HG03378 (cell line): ENCODE measurements around the gene DBNDD2.

Experiments
- ATAC-seq: cut with Tn5 transposase; IDR thresholded peaks from one replicate; pipeline ENCODE4 v1.9.1; 2021; ENCODE audit warnings: mild to moderate bottlenecking, moderate library complexity; ENCODE audit not compliant: unreplicated experiment

The DBNDD2 gene

DNA sequence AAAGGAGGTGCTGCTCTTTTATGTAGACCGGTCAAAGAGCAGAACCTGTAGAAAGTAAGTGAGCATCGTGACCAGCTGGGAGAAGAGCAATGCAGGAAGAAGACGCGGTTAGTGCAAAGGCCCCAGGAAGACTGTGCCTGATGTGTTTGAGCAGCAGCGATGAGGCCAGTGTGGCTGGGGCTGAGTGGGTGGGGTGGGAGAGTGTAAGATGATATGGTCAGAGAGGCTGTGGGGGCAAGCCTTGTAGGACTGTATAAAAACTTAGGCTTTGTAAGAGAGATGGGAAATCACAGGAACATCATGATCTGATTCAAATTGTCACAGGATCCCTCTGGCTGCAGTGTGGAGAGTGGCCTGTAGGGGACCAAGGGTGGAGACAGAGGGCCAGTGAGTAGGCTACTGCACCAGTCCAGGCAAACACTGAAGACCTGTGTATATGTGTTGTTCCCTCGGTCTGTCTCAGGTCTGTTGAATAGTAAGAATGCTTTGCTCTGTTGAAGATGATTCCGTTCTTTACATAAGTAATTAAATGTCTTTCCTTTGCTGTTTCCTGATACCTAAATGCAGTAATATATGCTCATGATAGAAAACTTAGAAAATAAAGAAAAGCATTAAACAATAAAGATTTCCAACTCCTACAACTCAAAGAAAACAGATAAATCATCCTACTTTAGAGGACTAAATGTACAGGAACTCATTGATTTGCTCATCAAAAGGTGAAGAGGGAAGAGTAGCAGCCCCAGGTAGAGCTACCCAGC lies 37.9 kb downstream of the DBNDD2 start:
- no peak for ATAC-seq

GRCh38 chr20:45448270-45448669 lies 40.2 kb downstream of the DBNDD2 start:
- ATAC-seq, result no peak

DNA sequence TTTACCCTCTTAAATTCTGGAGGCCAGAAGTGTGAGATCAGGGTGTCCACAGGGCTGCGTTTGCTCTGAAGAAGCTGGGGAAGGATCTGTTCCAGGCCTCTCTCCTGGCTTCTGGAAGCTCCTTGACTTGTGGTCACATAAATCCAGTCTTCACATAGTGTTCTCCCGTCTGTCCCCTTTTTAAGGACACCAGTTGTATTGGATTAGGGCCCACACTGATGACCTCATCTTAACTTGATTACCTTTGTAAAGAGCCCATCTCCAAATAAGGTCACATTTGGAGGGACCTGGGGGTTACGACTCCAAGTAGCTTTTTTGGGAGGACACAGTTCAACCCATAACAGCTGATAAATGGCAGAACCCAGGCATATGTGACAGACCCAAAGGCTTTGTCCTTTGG lies 41.4 kb downstream of the DBNDD2 start:
- ATAC-seq, result no peak

GRCh38 chr20:45450097-45450818 lies 42.2 kb downstream of the DBNDD2 start:
- no peak for ATAC-seq

GRCh38 chr20:45452238-45452637 lies 44.1 kb downstream of the DBNDD2 start:
- no peak for ATAC-seq

DNA sequence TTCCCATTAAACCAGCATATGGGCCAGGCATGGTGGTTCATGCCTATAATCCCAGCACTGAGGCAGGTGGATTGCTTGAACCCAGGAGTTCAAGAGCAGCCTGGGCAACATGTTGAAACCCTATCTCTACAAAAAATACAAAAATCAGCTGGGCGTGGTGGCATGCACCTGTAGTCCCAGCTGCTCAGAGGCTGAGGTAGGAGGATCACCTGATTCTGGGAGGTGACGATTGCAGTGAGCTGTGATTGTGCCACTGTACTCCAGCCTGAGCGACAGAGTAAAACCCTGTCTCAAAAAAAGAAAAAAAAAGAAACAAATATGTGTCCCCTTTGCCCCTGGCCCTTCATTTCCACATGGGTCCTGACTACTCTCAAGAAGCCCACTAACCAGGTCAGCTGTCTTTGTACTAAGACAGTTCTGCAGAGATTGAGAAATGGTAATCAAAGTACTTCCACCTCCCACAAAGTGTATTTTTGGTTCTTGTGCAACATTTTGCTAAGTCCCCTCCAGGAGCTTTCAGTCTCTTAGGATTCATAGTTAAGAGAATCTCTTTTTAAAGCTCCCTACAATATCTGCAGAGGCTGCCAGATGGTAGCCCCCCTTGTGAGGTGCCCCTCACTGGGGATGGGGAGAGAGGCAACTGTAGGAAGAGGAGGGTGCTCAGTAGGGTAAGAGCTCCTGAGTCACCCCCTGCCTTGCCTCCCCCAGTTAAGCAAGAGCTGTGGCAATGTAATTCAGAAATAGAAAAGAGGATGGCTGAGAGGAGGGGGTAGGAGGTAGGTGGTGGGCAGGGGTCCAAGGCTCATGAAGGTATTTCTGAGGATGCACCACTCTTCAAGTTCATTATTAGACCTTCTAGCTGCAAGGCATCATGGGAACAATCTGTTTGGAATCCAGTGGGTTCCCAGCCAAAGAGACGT lies 44.9 kb downstream of the DBNDD2 start:
- no peak for ATAC-seq

DNA sequence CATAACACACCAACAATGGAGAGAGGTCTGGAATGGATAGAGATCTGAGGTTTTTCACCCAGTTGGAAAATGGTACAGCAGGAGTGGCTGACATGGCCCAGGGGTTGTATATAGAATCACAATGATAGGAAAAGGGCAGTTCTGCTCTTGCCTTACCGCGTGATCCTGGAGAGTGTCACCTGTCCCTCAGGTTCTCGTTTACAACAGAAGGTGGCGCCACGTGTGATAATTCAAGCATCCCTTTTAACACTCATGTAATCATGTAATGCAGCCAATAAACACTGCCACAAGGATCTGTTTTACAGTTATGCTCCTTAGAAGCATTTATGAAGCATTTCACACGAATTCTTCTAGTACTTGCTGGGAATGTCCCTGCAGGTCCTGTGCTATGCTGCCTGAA lies 48.5 kb downstream of the DBNDD2 start:
- ATAC-seq, result no peak

- ATAC-seq, result no peak
Measured at GRCh38 chr20:45459606-45460005, 51.5 kb downstream of the DBNDD2 start.
